ENCODE results near the gene SYNDIG1. TPM values are rescaled to one million over a fixed set of nuclear protein-coding genes. Genes with fewer than 3 reads are reported as not detected.

SYNDIG1 gene
- total and polyA plus RNA-seq, 2 donors (not counting 1 experiment from before 2014, with no cell fraction given), result not detected

DNA sequence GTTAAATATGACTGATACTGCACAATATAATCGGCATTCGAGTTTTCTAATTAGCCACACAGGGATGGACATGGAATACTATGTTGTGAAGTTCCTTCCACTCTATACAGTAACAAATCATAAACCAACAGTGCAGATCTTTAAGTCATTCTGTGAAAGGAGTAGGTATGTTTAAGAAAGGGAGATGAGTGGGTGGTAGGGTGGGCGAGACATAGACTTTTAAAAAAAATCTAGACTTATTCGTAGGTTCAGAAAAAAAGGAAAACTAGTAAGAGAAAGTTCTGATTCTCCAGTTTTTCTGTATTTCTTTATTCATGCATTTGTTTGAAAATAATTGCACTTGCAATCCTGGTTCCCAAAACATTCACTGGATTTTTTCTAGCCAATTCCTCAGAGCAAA, 61.8 kb downstream of the SYNDIG1 start:
- Mint-ChIP-seq H3K4me3 (no peak overlapping the region), H3K9me3 (ENCODE audit: insufficient read depth) (peaks cover 6% of the 10 kb centered on the region), H3K27ac (no peak overlapping the region), H3K4me1 (no peaks in the 10 kb centered on the region), H3K27me3 (no peaks in the 10 kb centered on the region)
- Histone ChIP-seq H3K4me2 (replicated peaks; ENCODE audit: low read depth, low read length, poor library complexity, severe bottlenecking) (no peak overlapping the region), H3K79me2 (ENCODE audit: control insufficient read depth, insufficient read depth, low read length) (no peaks in the 10 kb centered on the region), H3K4me1 (ENCODE audit: control insufficient read depth in 2 of 2, insufficient read depth in 2 of 2, low read length in 2 of 2) (no peaks in the 10 kb centered on the region), H3K27me3 (replicated peaks in 1 of 4; ENCODE audit: control extremely low read depth in 1 of 4, control insufficient read depth in 3 of 4, insufficient read depth in 4 of 4, low read length in 3 of 4) (no peaks in the 10 kb centered on the region), H4K20me1 (ENCODE audit: control insufficient read depth, insufficient read depth, low read length, poor library complexity, severe bottlenecking) (no peaks in the 10 kb centered on the region), H3K9me3 (ENCODE audit: control extremely low read depth in 1 of 3, control insufficient read depth in 2 of 3, insufficient read depth in 1 of 3, low read length in 2 of 3) (peaks cover 0 to 9% (median 0%) of the 10 kb centered on the region in 3 donors), H3K36me3 (replicated peaks in 1 of 2; ENCODE audit: control extremely low read depth in 1 of 2, control insufficient read depth in 1 of 2, extremely low read depth in 1 of 2, insufficient read depth in 2 of 2, low read length in 1 of 2) (no peaks in the 10 kb centered on the region), H2AFZ (ENCODE audit: insufficient read depth, low read depth, low read length, poor library complexity, severe bottlenecking) (no peak overlapping the region), H3K27ac (ENCODE audit: low read length in 2 of 2) (no peak overlapping the region), H3K9ac (ENCODE audit: low read length) (no peak overlapping the region), H3K4me3 (ENCODE audit: control extremely low read depth in 1 of 5, extremely low read depth in 1 of 5, insufficient read depth in 1 of 5, low read depth in 2 of 5, low read length in 4 of 5) (no peak overlapping the region)
- ATAC-seq (ENCODE audit: low read depth) (no peak), DNase-seq (no peak)
- intact Hi-C loops (cut with micrococcal nuclease), result no loop called here
- ChIA-PET CTCF (no interaction called here), POLR2A (no interaction called here)
- TF ChIP-seq, protein P1, sequence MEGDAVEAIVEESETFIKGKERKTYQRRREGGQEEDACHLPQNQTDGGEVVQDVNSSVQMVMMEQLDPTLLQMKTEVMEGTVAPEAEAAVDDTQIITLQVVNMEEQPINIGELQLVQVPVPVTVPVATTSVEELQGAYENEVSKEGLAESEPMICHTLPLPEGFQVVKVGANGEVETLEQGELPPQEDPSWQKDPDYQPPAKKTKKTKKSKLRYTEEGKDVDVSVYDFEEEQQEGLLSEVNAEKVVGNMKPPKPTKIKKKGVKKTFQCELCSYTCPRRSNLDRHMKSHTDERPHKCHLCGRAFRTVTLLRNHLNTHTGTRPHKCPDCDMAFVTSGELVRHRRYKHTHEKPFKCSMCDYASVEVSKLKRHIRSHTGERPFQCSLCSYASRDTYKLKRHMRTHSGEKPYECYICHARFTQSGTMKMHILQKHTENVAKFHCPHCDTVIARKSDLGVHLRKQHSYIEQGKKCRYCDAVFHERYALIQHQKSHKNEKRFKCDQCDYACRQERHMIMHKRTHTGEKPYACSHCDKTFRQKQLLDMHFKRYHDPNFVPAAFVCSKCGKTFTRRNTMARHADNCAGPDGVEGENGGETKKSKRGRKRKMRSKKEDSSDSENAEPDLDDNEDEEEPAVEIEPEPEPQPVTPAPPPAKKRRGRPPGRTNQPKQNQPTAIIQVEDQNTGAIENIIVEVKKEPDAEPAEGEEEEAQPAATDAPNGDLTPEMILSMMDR (IDR thresholded peaks at IDR 0.05), result no peak
- no peak for TF ChIP-seq EZH2 (IDR thresholded peaks at IDR 0.05; ENCODE audit: borderline replicate concordance, insufficient read depth, low read depth, low read length, poor library complexity, severe bottlenecking)
- no CpG with 5 or more reads among the region's 4 CpGs for WGBS (ENCODE audit: insufficient coverage)

DNA sequence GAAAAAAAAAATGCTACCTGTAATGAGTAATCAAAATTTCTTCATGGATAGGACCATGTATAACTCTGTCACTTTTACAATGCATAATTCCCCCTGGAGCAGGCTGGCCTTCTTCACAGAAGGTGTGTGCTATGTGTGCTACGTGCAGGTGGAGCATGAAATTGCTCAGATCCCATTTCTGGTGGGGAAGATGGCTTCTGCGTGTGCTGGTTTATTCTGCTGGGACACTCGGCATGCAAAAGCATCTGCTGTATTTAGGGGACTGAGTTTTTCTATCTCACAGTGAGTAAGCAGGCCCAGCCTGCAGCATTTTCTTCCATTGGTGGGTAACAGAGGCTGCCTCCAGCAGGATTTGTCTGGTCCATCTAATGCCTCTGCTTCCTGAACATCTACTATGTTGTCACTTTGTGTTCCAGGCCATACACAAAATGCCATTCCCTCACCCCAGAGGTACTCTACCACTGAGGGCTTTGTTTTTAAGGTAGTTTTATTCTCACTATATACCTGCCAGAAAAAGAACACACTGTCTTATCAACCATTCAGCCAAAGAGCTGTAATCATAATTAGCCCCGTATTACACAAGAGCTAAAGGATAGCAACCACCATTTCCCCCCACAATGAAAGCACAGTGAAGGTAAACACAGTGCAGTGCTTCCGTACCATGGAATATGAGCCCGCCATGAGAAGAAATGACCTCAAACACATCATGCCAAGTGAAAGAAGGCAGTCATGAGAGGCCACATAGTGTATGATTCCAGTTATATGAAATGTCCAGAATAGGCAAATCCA, 62.4 kb downstream of the SYNDIG1 start:
- no peak for TF ChIP-seq EZH2 (IDR thresholded peaks at IDR 0.05; ENCODE audit: borderline replicate concordance, insufficient read depth, low read depth, low read length, poor library complexity, severe bottlenecking)
- TF ChIP-seq, protein P1 (IDR thresholded peaks at IDR 0.05), result no peak
- H4K20me1 ChIP-seq (ENCODE audit: control insufficient read depth, insufficient read depth, low read length, poor library complexity, severe bottlenecking), result no peaks in the 10 kb centered on the region
- CTCF ChIA-PET, result no interaction called here
- no peak overlapping the region for H3K27ac Mint-ChIP-seq
- peaks cover 0 to 9% (median 0%) of the 10 kb centered on the region in 3 donors for H3K9me3 ChIP-seq (ENCODE audit: control extremely low read depth in 1 of 3, control insufficient read depth in 2 of 3, insufficient read depth in 1 of 3, low read length in 2 of 3)
- H3K27me3 Mint-ChIP-seq, result no peaks in the 10 kb centered on the region
- H3K4me2 ChIP-seq (replicated peaks; ENCODE audit: low read depth, low read length, poor library complexity, severe bottlenecking), result no peak overlapping the region
- no peaks in the 10 kb centered on the region for H3K79me2 ChIP-seq (ENCODE audit: control insufficient read depth, insufficient read depth, low read length)
- H3K9me3 Mint-ChIP-seq (ENCODE audit: insufficient read depth), result peaks cover 6% of the 10 kb centered on the region
- H3K4me1 ChIP-seq (ENCODE audit: control insufficient read depth in 2 of 2, insufficient read depth in 2 of 2, low read length in 2 of 2), result no peaks in the 10 kb centered on the region
- H3K4me3 Mint-ChIP-seq, result no peak overlapping the region
- ATAC-seq (ENCODE audit: low read depth) (no peak), DNase-seq (no peak)
- no peaks in the 10 kb centered on the region for H3K36me3 ChIP-seq (replicated peaks in 1 of 2; ENCODE audit: control extremely low read depth in 1 of 2, control insufficient read depth in 1 of 2, extremely low read depth in 1 of 2, insufficient read depth in 2 of 2, low read length in 1 of 2)
- H3K27me3 ChIP-seq (replicated peaks in 1 of 4; ENCODE audit: control extremely low read depth in 1 of 4, control insufficient read depth in 3 of 4, insufficient read depth in 4 of 4, low read length in 3 of 4), result no peaks in the 10 kb centered on the region
- no peak overlapping the region for H3K9ac ChIP-seq (ENCODE audit: low read length)
- 96% methylated on average over 4 of the region's 6 CpGs for WGBS (ENCODE audit: insufficient coverage)
- H3K27ac ChIP-seq (ENCODE audit: low read length in 2 of 2), result no peak overlapping the region
- H2AFZ ChIP-seq (ENCODE audit: insufficient read depth, low read depth, low read length, poor library complexity, severe bottlenecking), result no peak overlapping the region
- no peak overlapping the region for H3K4me3 ChIP-seq (ENCODE audit: control extremely low read depth in 1 of 5, extremely low read depth in 1 of 5, insufficient read depth in 1 of 5, low read depth in 2 of 5, low read length in 4 of 5)
- H3K4me1 Mint-ChIP-seq, result no peaks in the 10 kb centered on the region
- intact Hi-C loops (cut with micrococcal nuclease), result no loop called here
- POLR2A ChIA-PET, result no interaction called here
